DND-41 (cell line): ENCODE data around the gene ANAPC13.

Source experiments
- EZH2 ChIP-seq: IDR thresholded peaks from 3 replicates; pipeline ENCODE4 v1.6.1; 2012; ENCODE audit warnings: borderline replicate concordance, low read depth, mild to moderate bottlenecking, moderate library complexity, low read length, inconsistent platforms; ENCODE audit not compliant: severe bottlenecking
- TF ChIP-seq, protein P1 (sequence below): IDR thresholded peaks from 2 replicates; pipeline ENCODE4 v1.5.1; 2012; ENCODE audit warnings: borderline replicate concordance, low read length, moderate library complexity, mild to moderate bottlenecking; ENCODE audit not compliant: poor library complexity, severe bottlenecking; ENCODE audit errors: extremely low read depth

DNA sequence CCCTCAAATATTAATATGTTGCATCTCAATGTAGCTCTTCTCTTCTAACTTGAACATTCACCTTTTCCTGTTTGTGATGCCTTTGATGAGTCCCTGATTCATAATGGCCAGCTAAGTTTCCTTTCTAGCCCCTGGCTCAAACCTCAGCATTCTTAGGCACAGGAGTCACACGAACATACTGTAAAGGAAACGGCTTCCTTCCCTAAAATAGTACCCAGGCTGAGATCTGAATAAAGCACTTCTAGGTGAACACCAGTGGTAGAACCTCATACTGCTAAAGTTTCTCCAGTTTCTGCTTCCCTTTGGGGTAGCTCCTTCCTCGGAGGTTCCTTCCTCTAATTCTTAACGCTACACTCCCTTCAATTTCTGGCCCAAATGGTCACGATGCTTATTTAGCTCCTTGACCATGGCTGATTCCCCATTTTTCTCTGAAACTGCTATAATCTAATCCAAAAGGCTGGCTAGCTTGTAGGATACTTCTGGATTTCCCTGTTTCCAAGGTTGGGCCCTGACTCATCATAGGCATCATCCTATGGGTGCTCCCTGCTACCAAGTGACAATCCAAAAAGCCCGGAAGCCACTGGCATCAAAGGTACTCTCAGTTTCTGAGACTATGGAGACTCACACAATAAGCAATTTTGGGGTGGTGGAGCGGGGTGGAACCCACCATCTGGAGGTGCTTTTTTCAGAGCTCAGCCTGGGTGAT lies 2.4 kb downstream of the ANAPC13 start:
- no peak for TF ChIP-seq EZH2
- TF ChIP-seq, protein P1, sequence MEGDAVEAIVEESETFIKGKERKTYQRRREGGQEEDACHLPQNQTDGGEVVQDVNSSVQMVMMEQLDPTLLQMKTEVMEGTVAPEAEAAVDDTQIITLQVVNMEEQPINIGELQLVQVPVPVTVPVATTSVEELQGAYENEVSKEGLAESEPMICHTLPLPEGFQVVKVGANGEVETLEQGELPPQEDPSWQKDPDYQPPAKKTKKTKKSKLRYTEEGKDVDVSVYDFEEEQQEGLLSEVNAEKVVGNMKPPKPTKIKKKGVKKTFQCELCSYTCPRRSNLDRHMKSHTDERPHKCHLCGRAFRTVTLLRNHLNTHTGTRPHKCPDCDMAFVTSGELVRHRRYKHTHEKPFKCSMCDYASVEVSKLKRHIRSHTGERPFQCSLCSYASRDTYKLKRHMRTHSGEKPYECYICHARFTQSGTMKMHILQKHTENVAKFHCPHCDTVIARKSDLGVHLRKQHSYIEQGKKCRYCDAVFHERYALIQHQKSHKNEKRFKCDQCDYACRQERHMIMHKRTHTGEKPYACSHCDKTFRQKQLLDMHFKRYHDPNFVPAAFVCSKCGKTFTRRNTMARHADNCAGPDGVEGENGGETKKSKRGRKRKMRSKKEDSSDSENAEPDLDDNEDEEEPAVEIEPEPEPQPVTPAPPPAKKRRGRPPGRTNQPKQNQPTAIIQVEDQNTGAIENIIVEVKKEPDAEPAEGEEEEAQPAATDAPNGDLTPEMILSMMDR, result no peak
